Measurements from ENCODE around the gene ZMAT5.

DNA sequence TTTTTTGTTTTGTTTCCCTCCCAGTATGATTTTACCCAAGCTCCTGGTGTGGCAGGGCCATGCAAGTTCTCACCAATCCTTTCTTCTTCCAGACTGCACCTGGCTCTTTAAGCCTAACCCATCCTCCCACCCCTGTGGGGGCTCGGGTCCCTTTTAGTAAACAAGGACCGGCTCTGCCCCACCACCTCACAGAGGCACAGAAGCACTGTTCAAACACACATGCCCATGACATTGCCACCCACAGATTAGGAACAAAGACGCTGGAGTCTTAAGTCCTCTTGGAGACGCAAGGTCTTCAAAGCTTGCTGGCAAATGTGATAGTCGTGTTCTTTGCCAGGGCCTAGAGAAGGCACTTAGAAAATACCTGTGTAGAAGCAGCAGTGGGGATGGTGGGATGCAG, 19.2 kb upstream of the ZMAT5 start:
- TF ChIP-seq FOXP1 (CRISPR knock-in tag; IDR thresholded peaks at IDR 0.05; ENCODE audit: borderline replicate concordance) (no peak), CBFB (CRISPR knock-in tag; IDR thresholded peaks at IDR 0.05; ENCODE audit: low read depth) (no peak)
- TF ChIP-seq, protein P1, sequence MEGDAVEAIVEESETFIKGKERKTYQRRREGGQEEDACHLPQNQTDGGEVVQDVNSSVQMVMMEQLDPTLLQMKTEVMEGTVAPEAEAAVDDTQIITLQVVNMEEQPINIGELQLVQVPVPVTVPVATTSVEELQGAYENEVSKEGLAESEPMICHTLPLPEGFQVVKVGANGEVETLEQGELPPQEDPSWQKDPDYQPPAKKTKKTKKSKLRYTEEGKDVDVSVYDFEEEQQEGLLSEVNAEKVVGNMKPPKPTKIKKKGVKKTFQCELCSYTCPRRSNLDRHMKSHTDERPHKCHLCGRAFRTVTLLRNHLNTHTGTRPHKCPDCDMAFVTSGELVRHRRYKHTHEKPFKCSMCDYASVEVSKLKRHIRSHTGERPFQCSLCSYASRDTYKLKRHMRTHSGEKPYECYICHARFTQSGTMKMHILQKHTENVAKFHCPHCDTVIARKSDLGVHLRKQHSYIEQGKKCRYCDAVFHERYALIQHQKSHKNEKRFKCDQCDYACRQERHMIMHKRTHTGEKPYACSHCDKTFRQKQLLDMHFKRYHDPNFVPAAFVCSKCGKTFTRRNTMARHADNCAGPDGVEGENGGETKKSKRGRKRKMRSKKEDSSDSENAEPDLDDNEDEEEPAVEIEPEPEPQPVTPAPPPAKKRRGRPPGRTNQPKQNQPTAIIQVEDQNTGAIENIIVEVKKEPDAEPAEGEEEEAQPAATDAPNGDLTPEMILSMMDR (IDR thresholded peaks at IDR 0.05) = no peak

All from WTC11 (cell line).